A673 (cell line): ENCODE data around the gene PRPSAP2. TPM values are rescaled to one million over a fixed set of nuclear protein-coding genes. Genes with fewer than 3 reads are reported as not detected.

ENCODE experiments used
- BruUV-seq: library from RNA; stranded (reverse); fragments of 400-500 nt; replicated peaks from 2 replicates; lab custom pipeline; 2021; lab: Mats Ljungman, UMichigan
- CTCF ChIA-PET: fragments of 300-600 bp; sonication (Branson Sonifier 250); formaldehyde crosslinking; loops from one replicate; lab custom pipeline; 2022; ENCODE audit warnings: antibody characterized with exemption; lab: Charles Lee
- POLR2A ChIA-PET: fragments of 300-600 bp; sonication (Branson Sonifier 250); formaldehyde crosslinking; loops from one replicate; lab custom pipeline; 2022; ENCODE audit warnings: antibody characterized with exemption; ENCODE audit not compliant: low non-redundant PET; lab: Charles Lee
- DNase-seq: peaks from one replicate; pipeline ENCODE4 v3.0.0-alpha.2; 2015; ENCODE audit warnings: low spot score
- H3K27ac ChIP-seq: fragments of 200-600 bp; sonication (generic); 2 replicates; pipeline ENCODE4 v1.5.1; 2016; ENCODE audit warnings: mixed run types, low read depth, mild to moderate bottlenecking, mixed read lengths, antibody characterized with exemption, low read length; ENCODE audit not compliant: poor library complexity, severe bottlenecking
- H3K27me3 ChIP-seq: fragments of 200-600 bp; sonication (generic); replicated peaks from 2 replicates; pipeline ENCODE4 v1.6.1; 2017; ENCODE audit warnings: mixed run types, low read depth, mild to moderate bottlenecking, mixed read lengths, antibody characterized with exemption, low read length; ENCODE audit not compliant: insufficient read depth, poor library complexity
- H3K36me3 ChIP-seq: fragments of 200-600 bp; sonication (generic); 2 replicates; pipeline ENCODE4 v1.6.1; 2016; ENCODE audit warnings: mixed run types, mild to moderate bottlenecking, mixed read lengths, antibody characterized with exemption, low read length; ENCODE audit not compliant: insufficient read depth, poor library complexity, severe bottlenecking
- H3K4me1 ChIP-seq: fragments of 200-600 bp; sonication (generic); 2 replicates; pipeline ENCODE4 v1.6.1; 2017; ENCODE audit warnings: mixed run types, mild to moderate bottlenecking, mixed read lengths, antibody characterized with exemption, low read length; ENCODE audit not compliant: insufficient read depth, poor library complexity, severe bottlenecking
- H3K4me3 ChIP-seq: fragments of 200-600 bp; sonication (generic); 2 replicates; pipeline ENCODE4 v1.5.1; 2016; ENCODE audit warnings: low read depth, mixed run types, mild to moderate bottlenecking, mixed read lengths, low read length; ENCODE audit not compliant: poor library complexity, severe bottlenecking
- H3K9me3 ChIP-seq: fragments of 200-600 bp; sonication (generic); 2 replicates; pipeline ENCODE4 v1.6.1; 2016; ENCODE audit warnings: mixed run types, low read depth, mild to moderate bottlenecking, mixed read lengths, antibody characterized with exemption, low read length; ENCODE audit not compliant: poor library complexity, severe bottlenecking
- EZH2 ChIP-seq: fragments of 200-600 bp; sonication (generic); IDR thresholded peaks from 2 replicates; pipeline ENCODE4 v1.6.1; 2017; ENCODE audit warnings: borderline replicate concordance, low read depth, mild to moderate bottlenecking, mixed read lengths, antibody characterized with exemption, low read length; ENCODE audit not compliant: poor library complexity, severe bottlenecking
- intact Hi-C: fragments of 100-400 bp; cut with micrococcal nuclease; formaldehyde crosslinking; loops from one replicate; pipeline ENCODE4 v1.10.0; 2022; ENCODE audit not compliant: unreplicated experiment
- total RNA-seq: library from RNA; stranded (reverse); gene quantifications from 2 replicates; pipeline ENCODE4 v1.2.3, GENCODE V29; 2021
- TF ChIP-seq, protein P1 (sequence below): fragments of 300-800, 200-600 bp; sonication (generic); conservative IDR thresholded peaks from 2 replicates; pipeline ENCODE4 v1.5.1; 2017; ENCODE audit warnings: low read depth, mild to moderate bottlenecking, antibody characterized with exemption, low read length, moderate library complexity, mixed read lengths

PRPSAP2 gene
- total RNA-seq, 1 experiment from 2014 or later = 72.1 TPM

DNA sequence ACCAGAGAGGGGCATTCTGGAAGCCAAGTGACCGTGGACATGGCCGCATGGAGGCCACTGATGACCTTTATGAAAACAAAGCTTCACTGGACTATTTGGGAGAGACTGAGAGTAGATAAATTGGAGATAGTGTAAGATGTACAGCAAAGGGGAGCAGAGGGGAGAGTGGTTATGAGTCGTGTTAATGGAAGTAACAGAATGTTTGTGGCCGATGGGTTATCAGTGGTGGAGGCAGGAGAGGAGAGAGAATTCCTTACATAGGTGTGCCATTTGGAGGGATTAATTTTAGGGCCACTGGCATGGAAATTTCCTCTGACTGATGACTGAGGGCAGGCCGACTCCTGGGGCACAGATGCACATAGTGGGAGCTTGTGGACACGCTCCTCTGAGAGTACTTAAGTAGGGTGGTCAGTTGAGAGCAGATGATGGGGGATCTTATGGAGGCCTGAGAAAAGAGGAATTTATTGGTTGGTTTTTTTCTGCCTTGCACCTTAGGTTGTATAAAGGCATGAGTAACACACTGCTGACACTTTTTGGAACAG is 19.2 kb downstream of the PRPSAP2 start:
- peaks cover 62% of the 10 kb centered on the region for H3K36me3 ChIP-seq
- H3K27me3 ChIP-seq = no peaks in the 10 kb centered on the region
- no peak overlapping the region for H3K4me3 ChIP-seq
- H3K9me3 ChIP-seq = no peaks in the 10 kb centered on the region
- ChIA-PET POLR2A (no interaction called here), CTCF (no interaction called here)
- TF ChIP-seq, protein P1, sequence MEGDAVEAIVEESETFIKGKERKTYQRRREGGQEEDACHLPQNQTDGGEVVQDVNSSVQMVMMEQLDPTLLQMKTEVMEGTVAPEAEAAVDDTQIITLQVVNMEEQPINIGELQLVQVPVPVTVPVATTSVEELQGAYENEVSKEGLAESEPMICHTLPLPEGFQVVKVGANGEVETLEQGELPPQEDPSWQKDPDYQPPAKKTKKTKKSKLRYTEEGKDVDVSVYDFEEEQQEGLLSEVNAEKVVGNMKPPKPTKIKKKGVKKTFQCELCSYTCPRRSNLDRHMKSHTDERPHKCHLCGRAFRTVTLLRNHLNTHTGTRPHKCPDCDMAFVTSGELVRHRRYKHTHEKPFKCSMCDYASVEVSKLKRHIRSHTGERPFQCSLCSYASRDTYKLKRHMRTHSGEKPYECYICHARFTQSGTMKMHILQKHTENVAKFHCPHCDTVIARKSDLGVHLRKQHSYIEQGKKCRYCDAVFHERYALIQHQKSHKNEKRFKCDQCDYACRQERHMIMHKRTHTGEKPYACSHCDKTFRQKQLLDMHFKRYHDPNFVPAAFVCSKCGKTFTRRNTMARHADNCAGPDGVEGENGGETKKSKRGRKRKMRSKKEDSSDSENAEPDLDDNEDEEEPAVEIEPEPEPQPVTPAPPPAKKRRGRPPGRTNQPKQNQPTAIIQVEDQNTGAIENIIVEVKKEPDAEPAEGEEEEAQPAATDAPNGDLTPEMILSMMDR = no peak
- no peak for TF ChIP-seq EZH2
- no peak overlapping the region for H3K27ac ChIP-seq
- no peak for DNase-seq
- intact Hi-C loops = no loop called here
- BruUV-seq = no TSS peak
- no peaks in the 10 kb centered on the region for H3K4me1 ChIP-seq

DNA sequence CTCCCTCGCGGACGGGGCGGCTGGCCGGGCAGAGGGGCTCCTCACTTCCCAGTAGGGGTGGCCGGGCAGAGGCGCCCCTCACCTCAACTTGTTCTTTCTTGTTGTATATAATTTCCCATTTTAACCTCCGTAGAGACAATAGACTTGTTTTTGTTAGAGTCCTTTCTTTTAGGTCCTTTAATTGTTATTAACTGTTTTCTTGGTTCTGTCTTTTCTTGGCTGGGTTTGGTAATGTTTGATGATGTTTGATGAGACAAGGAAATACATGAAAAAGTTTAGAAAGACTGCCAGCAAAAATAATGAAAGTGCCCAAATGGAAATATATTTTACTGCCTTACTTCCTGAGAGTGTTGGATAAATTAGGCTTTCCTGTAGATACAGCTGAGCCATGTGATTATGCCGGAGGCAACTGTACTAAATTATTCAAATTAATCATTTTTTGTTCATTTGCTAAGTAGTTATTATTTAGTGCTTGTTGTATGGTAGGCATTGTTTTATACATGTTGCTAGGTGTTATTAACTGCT is 30.9 kb downstream of the PRPSAP2 start:
- H3K27ac ChIP-seq = peak overlapping the region; percentile 65
- no peak overlapping the region for H3K4me3 ChIP-seq
- H3K27me3 ChIP-seq = no peaks in the 10 kb centered on the region
- TF ChIP-seq EZH2 = no peak
- TF ChIP-seq, protein P1 = no peak
- no peak for DNase-seq
- BruUV-seq = no TSS peak
- H3K9me3 ChIP-seq = no peaks in the 10 kb centered on the region
- peaks cover 39% of the 10 kb centered on the region for H3K36me3 ChIP-seq
- H3K4me1 ChIP-seq = peaks cover 16% of the 10 kb centered on the region
- ChIA-PET CTCF (no interaction called here), POLR2A (no interaction called here)
- intact Hi-C loops = no loop called here

DNA sequence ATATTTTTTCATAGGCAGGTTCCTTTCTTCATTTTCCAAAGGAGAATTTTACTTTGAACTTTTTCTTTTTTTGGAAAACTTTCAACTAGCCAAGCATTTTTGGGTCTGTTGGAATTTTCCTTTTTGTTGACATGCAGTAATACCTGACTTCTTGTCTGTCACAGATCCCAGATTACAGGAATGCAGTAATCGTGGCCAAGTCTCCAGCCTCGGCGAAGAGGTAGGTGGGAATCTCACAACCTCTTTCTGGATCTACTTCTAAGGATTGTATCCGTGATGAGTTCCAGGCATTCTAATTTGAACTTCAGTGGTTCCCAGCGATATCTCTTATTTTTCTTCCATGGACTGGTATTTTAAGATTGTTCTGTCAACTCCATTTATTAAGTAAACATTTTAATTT is 31.7 kb downstream of the PRPSAP2 start:
- intact Hi-C loops = no loop called here
- no peak for DNase-seq
- no TSS peak for BruUV-seq
- Histone ChIP-seq H3K4me3 (no peak overlapping the region), H3K36me3 (peaks cover 34% of the 10 kb centered on the region), H3K27me3 (no peaks in the 10 kb centered on the region), H3K9me3 (no peaks in the 10 kb centered on the region), H3K27ac (peak overlapping the region; percentile 65), H3K4me1 (peaks cover 16% of the 10 kb centered on the region)
- POLR2A ChIA-PET = no interaction called here
- CTCF ChIA-PET = no interaction called here
- TF ChIP-seq, protein P1 = no peak
- TF ChIP-seq EZH2 = no peak
